Adipocyte (in vitro differentiated cells): ENCODE data around the gene GPR18.
A peak's percentile ranks its signal among the peaks of the same experiment; 100 is the strongest.
"Not testable (repeated sequence)": the region's sequence is repeated elsewhere in the genome, so short reads cannot be mapped to it uniquely, and the experiment has no call there.

Experiments
- DNase-seq: peaks from one replicate; pipeline ENCODE4 v3.0.0-alpha.2; 2015; ENCODE audit warnings: low read depth
- H3K27me3 ChIP-seq: replicated peaks from 2 replicates; pipeline ENCODE4 v1.7.0; 2013; ENCODE audit warnings: mild to moderate bottlenecking, low read length, moderate library complexity; ENCODE audit not compliant: control insufficient read depth, insufficient read depth
- H3K36me3 ChIP-seq: 2 replicates; pipeline ENCODE4 v1.7.0; 2013; ENCODE audit warnings: low read length, mild to moderate bottlenecking, moderate library complexity; ENCODE audit not compliant: control insufficient read depth, insufficient read depth, severe bottlenecking
- H3K4me1 ChIP-seq: 2 replicates; pipeline ENCODE4 v1.7.0; 2013; ENCODE audit warnings: mild to moderate bottlenecking, low read length, moderate library complexity; ENCODE audit not compliant: control insufficient read depth, insufficient read depth
- H3K4me3 ChIP-seq: 2 replicates; pipeline ENCODE4 v1.7.0; 2013; ENCODE audit warnings: mild to moderate bottlenecking, low read length, moderate library complexity
- H3K9ac ChIP-seq: 2 replicates; pipeline ENCODE4 v1.7.0; 2013; ENCODE audit warnings: mild to moderate bottlenecking, low read length, moderate library complexity
- H3K9me3 ChIP-seq: 2 replicates; pipeline ENCODE4 v1.7.0; 2013; ENCODE audit warnings: mild to moderate bottlenecking, low read length, moderate library complexity; ENCODE audit not compliant: control insufficient read depth

The GPR18 gene

GRCh38 chr13:99250982-99251825, 7.0 kb downstream of the GPR18 start:
- DNase-seq: no peak
- Histone ChIP-seq H3K4me1 (peaks cover 2% of the 10 kb centered on the region), H3K27me3 (no peaks in the 10 kb centered on the region), H3K4me3 (no peak overlapping the region), H3K9ac (no peak overlapping the region), H3K9me3 (no peaks in the 10 kb centered on the region), H3K36me3 (peaks cover 23% of the 10 kb centered on the region)

GRCh38 chr13:99249606-99250005, 8.6 kb downstream of the GPR18 start:
- not testable (repeated sequence) for DNase-seq, H3K27me3 ChIP-seq, H3K4me1 ChIP-seq, H3K9me3 ChIP-seq, H3K9ac ChIP-seq, H3K4me3 ChIP-seq
- H3K36me3 ChIP-seq: peaks cover 17% of the 10 kb centered on the region

- H3K9me3 ChIP-seq, H3K4me1 ChIP-seq, DNase-seq, H3K27me3 ChIP-seq, H3K4me3 ChIP-seq, H3K9ac ChIP-seq: not testable (repeated sequence)
- peaks cover 20% of the 10 kb centered on the region for H3K36me3 ChIP-seq
Measured at GRCh38 chr13:99249178-99249577, 9.0 kb downstream of the GPR18 start.

- Histone ChIP-seq H3K9me3 (no peaks in the 10 kb centered on the region), H3K4me1 (no peaks in the 10 kb centered on the region), H3K9ac (no peak overlapping the region), H3K36me3 (peaks cover 32% of the 10 kb centered on the region), H3K4me3 (no peak overlapping the region), H3K27me3 (no peaks in the 10 kb centered on the region)
- DNase-seq: no peak
Measured at GRCh38 chr13:99246100-99246499, 12.1 kb downstream of the GPR18 start.

GRCh38 chr13:99237981-99238662, 20.1 kb downstream of the GPR18 start:
- Histone ChIP-seq H3K4me3 (no peak overlapping the region), H3K36me3 (peaks cover 31% of the 10 kb centered on the region), H3K9ac (no peak overlapping the region), H3K27me3 (no peaks in the 10 kb centered on the region), H3K4me1 (no peaks in the 10 kb centered on the region), H3K9me3 (no peaks in the 10 kb centered on the region)
- no peak for DNase-seq

- DNase-seq: no peak
Measured at GRCh38 chr13:99231721-99232120, 26.5 kb downstream of the GPR18 start.

GRCh38 chr13:99230991-99231390, 27.2 kb downstream of the GPR18 start:
- Histone ChIP-seq H3K36me3 (no peaks in the 10 kb centered on the region), H3K4me1 (peaks cover 24% of the 10 kb centered on the region), H3K9ac (no peak overlapping the region), H3K27me3 (no peaks in the 10 kb centered on the region), H3K4me3 (no peak overlapping the region), H3K9me3 (no peaks in the 10 kb centered on the region)
- no peak for DNase-seq

More at GRCh38 chr13:99231721-99232120, 26.5 kb downstream of the GPR18 start:
- Histone ChIP-seq H3K9me3 (no peaks in the 10 kb centered on the region), H3K9ac (no peak overlapping the region), H3K4me1 (peaks cover 17% of the 10 kb centered on the region), H3K4me3 (no peak overlapping the region), H3K27me3 (no peaks in the 10 kb centered on the region), H3K36me3 (no peaks in the 10 kb centered on the region)

GRCh38 chr13:99230588-99230987, 27.6 kb downstream of the GPR18 start:
- not testable (repeated sequence) for H3K36me3 ChIP-seq, H3K4me3 ChIP-seq, H3K27me3 ChIP-seq, H3K9ac ChIP-seq, DNase-seq, H3K9me3 ChIP-seq
- H3K4me1 ChIP-seq: peaks cover 26% of the 10 kb centered on the region

GRCh38 chr13:99228737-99229691, 29.2 kb downstream of the GPR18 start:
- peak; percentile 74 for DNase-seq
- Histone ChIP-seq H3K9ac (no peak overlapping the region), H3K27me3 (no peaks in the 10 kb centered on the region), H3K36me3 (no peaks in the 10 kb centered on the region), H3K4me1 (peaks cover 31% of the 10 kb centered on the region), H3K9me3 (no peaks in the 10 kb centered on the region), H3K4me3 (no peak overlapping the region)

- DNase-seq: no peak
- no peak overlapping the region for H3K4me3 ChIP-seq
- H3K9me3 ChIP-seq: no peaks in the 10 kb centered on the region
- no peaks in the 10 kb centered on the region for H3K36me3 ChIP-seq
- no peaks in the 10 kb centered on the region for H3K27me3 ChIP-seq
- H3K9ac ChIP-seq: no peak overlapping the region
- peaks cover 40% of the 10 kb centered on the region for H3K4me1 ChIP-seq
Measured at GRCh38 chr13:99227909-99228688, 30.1 kb downstream of the GPR18 start.
